OCI-LY7 (cell line): ENCODE measurements around the gene TUBGCP5. TPM values are rescaled to one million over a fixed set of nuclear protein-coding genes. Genes with fewer than 3 reads are reported as not detected.
A peak's percentile ranks its signal among the peaks of the same experiment; 100 is the strongest.

Source experiments
- BruUV-seq: library from RNA; stranded (reverse); fragments of 400-500 nt; replicated peaks from 2 replicates; lab custom pipeline; 2021; lab: Mats Ljungman, UMichigan
- CTCF ChIA-PET: fragments of 300-600 bp; sonication (Branson Sonifier 250); formaldehyde crosslinking; loops from one replicate; lab custom pipeline; 2022; ENCODE audit warnings: antibody characterized with exemption; ENCODE audit not compliant: unreplicated experiment; lab: Charles Lee
- POLR2A ChIA-PET: fragments of 300-600 bp; sonication (Branson Sonifier 250); formaldehyde crosslinking; loops from one replicate; lab custom pipeline; 2022; ENCODE audit warnings: antibody characterized with exemption; lab: Charles Lee
- DNase-seq: peaks from one replicate; pipeline ENCODE4 v3.0.0-alpha.2; 2015; ENCODE audit warnings: low spot score
- H2AFZ ChIP-seq: fragments of 200-600 bp; sonication (generic), shearing (Covaris generic); 2 replicates; pipeline ENCODE4 v1.6.1; 2014; ENCODE audit warnings: mild to moderate bottlenecking, antibody characterized with exemption, low read length, moderate library complexity
- H3K27ac ChIP-seq: fragments of 200-600 bp; sonication (generic); 2 replicates; pipeline ENCODE4 v1.5.1; 2014; ENCODE audit warnings: mixed run types, low read depth, mild to moderate bottlenecking, moderate library complexity, low read length, inconsistent platforms; ENCODE audit not compliant: poor library complexity, severe bottlenecking
- H3K36me3 ChIP-seq: fragments of 200-600 bp; sonication (generic); 2 replicates; pipeline ENCODE4 v1.6.1; 2014; ENCODE audit warnings: mild to moderate bottlenecking, antibody characterized with exemption, low read length, moderate library complexity, mixed read lengths; ENCODE audit not compliant: insufficient read depth
- H3K4me1 ChIP-seq: fragments of 200-600 bp; sonication (generic); 2 replicates; pipeline ENCODE4 v1.5.1; 2014; ENCODE audit warnings: mild to moderate bottlenecking, low read length; ENCODE audit not compliant: insufficient read depth, poor library complexity, severe bottlenecking
- H3K4me2 ChIP-seq: fragments of 200-600 bp; sonication (generic); 2 replicates; pipeline ENCODE4 v1.6.1; 2014; ENCODE audit warnings: mild to moderate bottlenecking, low read length
- H3K4me3 ChIP-seq: fragments of 200-600 bp; sonication (generic); 2 replicates; pipeline ENCODE4 v1.5.1; 2014; ENCODE audit warnings: mild to moderate bottlenecking, low read depth, low read length; ENCODE audit not compliant: poor library complexity, severe bottlenecking
- H3K79me2 ChIP-seq: fragments of 200-600 bp; sonication (generic); 2 replicates; pipeline ENCODE4 v1.6.1; 2016; ENCODE audit warnings: low read depth, mild to moderate bottlenecking, low read length, moderate library complexity, mixed read lengths; ENCODE audit not compliant: insufficient read depth
- H3K9me2 ChIP-seq: fragments of 200-600 bp; sonication (generic); 2 replicates; pipeline ENCODE4 v1.6.1; 2016; ENCODE audit warnings: mild to moderate bottlenecking, low read length, mixed read lengths; ENCODE audit not compliant: insufficient read depth
- H3K9me3 ChIP-seq: fragments of 200-600 bp; sonication (generic); 2 replicates; pipeline ENCODE4 v1.6.1; 2014; ENCODE audit warnings: mild to moderate bottlenecking, mixed run types, low read length, mixed read lengths
- H4K20me1 ChIP-seq: fragments of 200-600 bp; sonication (generic); 2 replicates; pipeline ENCODE4 v1.6.1; 2014; ENCODE audit warnings: mild to moderate bottlenecking, antibody characterized with exemption, low read length, moderate library complexity, mixed read lengths; ENCODE audit not compliant: insufficient read depth
- CTCF ChIP-seq: fragments of 200-600 bp; sonication (generic); conservative IDR thresholded peaks from 2 replicates; pipeline ENCODE4 v1.5.1; 2014; ENCODE audit warnings: mild to moderate bottlenecking, antibody characterized with exemption, low read length, moderate library complexity, mixed read lengths
- EZH2phosphoT487 ChIP-seq: fragments of 200-600 bp; sonication (generic); IDR thresholded peaks from 2 replicates; pipeline ENCODE4 v1.6.1; 2018; ENCODE audit warnings: low read depth, borderline replicate concordance, mild to moderate bottlenecking, mixed run types, antibody characterized with exemption, low read length, moderate library complexity, mixed read lengths
- intact Hi-C: fragments of 100-400 bp; cut with micrococcal nuclease; formaldehyde crosslinking; loops from one replicate; pipeline ENCODE4 v1.10.0; 2022; ENCODE audit not compliant: unreplicated experiment
- total RNA-seq, 2 experiments: library from RNA; depleted of rRNA in 1 of 2; stranded (reverse); fragments of >200 nt in 1 of 2; shearing (Covaris generic) in 1 of 2; gene quantifications; 2 replicates each; pipeline ENCODE4 v1.2.3, GENCODE V29; 2014 to 2022

The TUBGCP5 gene
- total RNA-seq, 2 experiments from 2014 or later = 30.9 to 36.3 TPM

- Histone ChIP-seq H3K79me2 (peaks cover 25% of the 10 kb centered on the region), H3K9me2 (no peaks in the 10 kb centered on the region), H3K4me2 (peak overlapping the region; percentile 76), H3K4me1 (peaks cover 23% of the 10 kb centered on the region), H4K20me1 (peaks cover 4% of the 10 kb centered on the region; the same call in 1 of the 2 replicates), H3K36me3 (peaks cover 35% of the 10 kb centered on the region), H3K9me3 (no peaks in the 10 kb centered on the region), H2AFZ (peak overlapping the region; percentile 73; the same call in 1 of the 2 replicates), H3K4me3 (peak overlapping the region; percentile 84), H3K27ac (peak overlapping the region; percentile 51)
- CTCF ChIA-PET = interaction anchor here (0.8 kb wide), 1 partner anchor 43 kb away, joined by 3 read pairs; no protein-coding TSS in a partner anchor
- no peak for DNase-seq
- intact Hi-C loops = no loop called here
- POLR2A ChIA-PET = interaction anchor here (1.1 to 1.5 kb wide), 4 partner anchors 8 to 251 kb away, joined by 3 to 10 read pairs (median 4); no protein-coding TSS in a partner anchor
- BruUV-seq = no TSS peak
- TF ChIP-seq CTCF = no peak
- no peak for TF ChIP-seq EZH2phosphoT487
Measured at GRCh38 chr15:23038726-23039142, 635 bp downstream of the TUBGCP5 start.

- peak overlapping the region; percentile 16; the same call in 1 of the 2 replicates for H3K4me2 ChIP-seq
- TF ChIP-seq EZH2phosphoT487 = no peak
- peak; percentile 84 for TF ChIP-seq CTCF
- H4K20me1 ChIP-seq = peaks cover 4% of the 10 kb centered on the region; the same call in 1 of the 2 replicates
- CTCF ChIA-PET = no interaction called here
- no peaks in the 10 kb centered on the region for H3K9me3 ChIP-seq
- H2AFZ ChIP-seq = no peak overlapping the region
- no peak overlapping the region for H3K27ac ChIP-seq
- peaks cover 61% of the 10 kb centered on the region for H3K36me3 ChIP-seq
- BruUV-seq = no TSS peak
- peaks cover 25% of the 10 kb centered on the region for H3K79me2 ChIP-seq
- no peak overlapping the region for H3K4me3 ChIP-seq
- DNase-seq = peak; percentile 70
- H3K4me1 ChIP-seq = peaks cover 23% of the 10 kb centered on the region
- POLR2A ChIA-PET = interaction anchor here (1.0 to 1.1 kb wide), 2 partner anchors 64 to 250 kb away, joined by 4 read pairs; no protein-coding TSS in a partner anchor
- no peaks in the 10 kb centered on the region for H3K9me2 ChIP-seq
- intact Hi-C loops = no loop called here
Measured at GRCh38 chr15:23035964-23036566, 3.3 kb downstream of the TUBGCP5 start.

- H3K27ac ChIP-seq = no peak overlapping the region
- no peak overlapping the region for H3K4me2 ChIP-seq
- peaks cover 25% of the 10 kb centered on the region for H3K79me2 ChIP-seq
- ChIA-PET CTCF (no interaction called here), POLR2A (no interaction called here)
- DNase-seq = no peak
- H3K36me3 ChIP-seq = peaks cover 82% of the 10 kb centered on the region
- H3K9me3 ChIP-seq = no peaks in the 10 kb centered on the region
- H4K20me1 ChIP-seq = peaks cover 4% of the 10 kb centered on the region; the same call in 1 of the 2 replicates
- no TSS peak for BruUV-seq
- TF ChIP-seq EZH2phosphoT487 (no peak), CTCF (no peak)
- no peak overlapping the region for H3K4me3 ChIP-seq
- no peak overlapping the region for H2AFZ ChIP-seq
- peaks cover 19% of the 10 kb centered on the region for H3K4me1 ChIP-seq
- H3K9me2 ChIP-seq = no peaks in the 10 kb centered on the region
- intact Hi-C loops = no loop called here
Measured at GRCh38 chr15:23033979-23034378, 5.4 kb downstream of the TUBGCP5 start.
